ENCODE results near the gene AFF2.

DNA sequence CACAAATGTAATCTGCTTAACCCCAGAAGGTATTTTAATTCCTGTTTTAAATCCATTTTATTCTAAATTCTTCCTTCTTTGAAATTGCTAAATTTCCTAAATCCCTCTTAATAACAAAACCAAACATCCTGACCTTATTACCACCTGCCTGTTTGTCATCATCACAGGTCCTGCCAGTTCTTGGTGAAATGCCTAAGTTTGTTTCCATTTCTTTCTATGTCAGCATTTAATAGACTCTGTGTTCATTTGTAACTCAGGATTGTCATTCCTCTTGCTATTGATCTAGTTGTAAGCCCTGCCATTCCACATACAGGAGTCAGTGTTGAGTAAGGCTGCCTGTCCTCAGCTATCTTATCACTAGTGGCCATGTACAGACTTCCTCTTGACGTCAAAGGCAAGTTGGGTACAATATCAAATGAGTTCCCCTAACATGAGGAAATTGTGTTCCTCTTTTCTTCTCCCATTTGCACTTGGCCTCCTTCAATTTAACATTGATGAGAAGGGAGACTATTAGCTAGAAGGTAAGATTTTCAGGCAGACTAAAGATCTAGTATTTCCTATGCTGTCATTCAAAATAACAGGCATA lies 440.1 kb downstream of the AFF2 start:
- no peak for TF ChIP-seq POLR2AphosphoS5 (IDR thresholded peaks at IDR 0.05)
- TF ChIP-seq, protein P1, sequence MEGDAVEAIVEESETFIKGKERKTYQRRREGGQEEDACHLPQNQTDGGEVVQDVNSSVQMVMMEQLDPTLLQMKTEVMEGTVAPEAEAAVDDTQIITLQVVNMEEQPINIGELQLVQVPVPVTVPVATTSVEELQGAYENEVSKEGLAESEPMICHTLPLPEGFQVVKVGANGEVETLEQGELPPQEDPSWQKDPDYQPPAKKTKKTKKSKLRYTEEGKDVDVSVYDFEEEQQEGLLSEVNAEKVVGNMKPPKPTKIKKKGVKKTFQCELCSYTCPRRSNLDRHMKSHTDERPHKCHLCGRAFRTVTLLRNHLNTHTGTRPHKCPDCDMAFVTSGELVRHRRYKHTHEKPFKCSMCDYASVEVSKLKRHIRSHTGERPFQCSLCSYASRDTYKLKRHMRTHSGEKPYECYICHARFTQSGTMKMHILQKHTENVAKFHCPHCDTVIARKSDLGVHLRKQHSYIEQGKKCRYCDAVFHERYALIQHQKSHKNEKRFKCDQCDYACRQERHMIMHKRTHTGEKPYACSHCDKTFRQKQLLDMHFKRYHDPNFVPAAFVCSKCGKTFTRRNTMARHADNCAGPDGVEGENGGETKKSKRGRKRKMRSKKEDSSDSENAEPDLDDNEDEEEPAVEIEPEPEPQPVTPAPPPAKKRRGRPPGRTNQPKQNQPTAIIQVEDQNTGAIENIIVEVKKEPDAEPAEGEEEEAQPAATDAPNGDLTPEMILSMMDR (IDR thresholded peaks at IDR 0.05 in 8 of 11, conservative IDR thresholded peaks at IDR 0.05 in 3 of 11), result no peak
